Fibroblast of the aortic adventitia (primary cell): Measurements from ENCODE around the gene SLC41A3. TPM values are rescaled to one million over a fixed set of nuclear protein-coding genes. Genes with fewer than 3 reads are reported as not detected.

Source experiments
- DNase-seq: peaks from one replicate; pipeline ENCODE4 v3.0.0-alpha.2; 2010; ENCODE audit warnings: low read depth
- H3K4me3 ChIP-seq: 2 replicates; pipeline ENCODE4 v1.5.1; 2011; ENCODE audit warnings: low read depth, mild to moderate bottlenecking, control low read depth, low read length, moderate library complexity
- CTCF ChIP-seq: IDR thresholded peaks from 2 replicates; pipeline ENCODE4 v1.5.1; 2011; ENCODE audit warnings: mild to moderate bottlenecking, low read length, control low read depth, inconsistent platforms; ENCODE audit not compliant: insufficient read depth
- total RNA-seq: library from RNA; depleted of rRNA; stranded (reverse); fragments of >200 nt; gene quantifications from 2 replicates; pipeline ENCODE4 v1.2.3, GENCODE V29; 2012; ENCODE audit warnings: low replicate concordance

SLC41A3 gene
- total RNA-seq, 1 donor, result 40.0 TPM

- no peak for DNase-seq
- no peak for TF ChIP-seq CTCF
- H3K4me3 ChIP-seq, result peak overlapping the region; percentile 78
These were observed 1.4 kb downstream of the SLC41A3 start for GRCh38 chr3:126082362-126083137.

DNA sequence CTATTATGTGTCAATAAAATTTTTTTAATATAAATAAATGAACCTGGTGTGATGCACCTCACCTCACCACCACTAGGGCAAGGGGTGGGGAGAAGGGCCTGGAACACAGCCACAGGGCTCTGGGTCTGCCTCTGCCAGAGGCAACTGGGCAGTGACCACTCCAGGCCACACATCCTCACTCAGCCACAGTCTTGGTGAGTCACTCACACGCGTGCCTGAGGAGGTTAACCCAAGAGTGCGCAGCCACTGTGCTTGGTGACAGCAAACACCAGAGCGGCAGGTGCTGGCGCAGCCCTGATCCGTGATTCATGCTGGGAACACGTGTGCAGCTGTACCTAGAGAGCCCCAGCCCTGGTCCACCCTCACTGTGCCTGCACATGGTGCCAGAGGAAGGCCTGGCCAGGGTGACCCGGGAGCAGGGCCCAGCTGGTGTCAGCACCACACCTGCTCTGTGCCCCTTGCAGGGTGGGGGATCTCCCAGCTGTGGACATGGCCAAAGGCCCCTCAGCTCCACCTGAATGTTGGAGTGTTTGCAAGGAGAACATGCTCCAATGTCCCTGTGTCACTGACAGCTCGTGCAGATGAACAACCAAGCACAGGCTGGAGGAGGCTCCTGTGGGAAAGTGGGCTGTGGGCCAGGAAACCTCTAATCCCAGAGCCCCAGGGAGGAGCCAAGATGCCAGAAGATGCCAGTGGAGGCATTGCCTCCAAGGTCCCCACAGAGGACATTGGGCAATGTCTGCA is 2.1 kb downstream of the SLC41A3 start:
- no peak overlapping the region for H3K4me3 ChIP-seq
- DNase-seq, result peak; percentile 31
- peak; percentile 43 for TF ChIP-seq CTCF

DNA sequence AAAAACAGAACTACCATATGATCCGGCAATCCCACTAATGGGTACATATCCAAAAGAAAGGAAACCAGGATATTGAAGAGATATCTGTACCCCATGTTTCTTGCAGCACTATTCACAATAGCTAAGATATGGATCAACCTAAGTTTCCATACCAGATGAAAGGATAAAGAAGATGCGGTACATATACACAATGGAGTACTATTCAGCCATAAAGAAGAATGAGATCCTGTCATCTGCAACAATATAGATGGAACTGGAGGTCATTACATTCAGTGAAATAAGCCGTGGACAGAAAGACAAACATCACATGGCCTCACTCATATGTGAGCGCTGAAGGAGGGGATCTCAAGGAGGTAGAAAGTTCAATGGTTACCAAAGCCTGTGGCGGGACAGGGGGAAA is 3.0 kb downstream of the SLC41A3 start:
- DNase-seq, result no peak
- no peak overlapping the region for H3K4me3 ChIP-seq
- no peak for TF ChIP-seq CTCF

- no peak for TF ChIP-seq CTCF
- no peak for DNase-seq
- no peak overlapping the region for H3K4me3 ChIP-seq
These were observed 5.1 kb downstream of the SLC41A3 start for GRCh38 chr3:126078866-126079265.

GRCh38 chr3:126077754-126078153 is 6.2 kb downstream of the SLC41A3 start:
- no peak overlapping the region for H3K4me3 ChIP-seq
- no peak for TF ChIP-seq CTCF
- no peak for DNase-seq

GRCh38 chr3:126076140-126076539 is 7.8 kb downstream of the SLC41A3 start:
- TF ChIP-seq CTCF, result no peak
- no peak overlapping the region for H3K4me3 ChIP-seq

More at GRCh38 chr3:126076140-126076539, 7.8 kb downstream of the SLC41A3 start:
- no peak for DNase-seq
